SK-N-SH treated with all-trans-retinoic acid at 6 μM for 48 hours (cell line): ENCODE results near the gene ZFYVE28.

Source experiments
- ATAC-seq: fragments of 200-7000 bp; cut with Tn5 transposase; 3 replicates; pipeline ENCODE4 v1.9.1; 2020; ENCODE audit warnings: mild to moderate bottlenecking, moderate library complexity
- ARNTL ChIP-seq: fragments of 450-650 bp; formaldehyde crosslinking; IDR thresholded peaks from 2 replicates; pipeline ENCODE4 v1.5.0; 2020; ENCODE audit warnings: low read depth, mild to moderate bottlenecking, moderate library complexity, borderline replicate concordance
- BACH2 ChIP-seq: fragments of 250-450 bp; sonication (Bioruptor Pico); IDR thresholded peaks from 2 replicates; pipeline ENCODE4 v1.9.0; 2021; ENCODE audit warnings: mild to moderate bottlenecking, borderline replicate concordance
- CREB5 ChIP-seq: fragments of 250-450 bp; sonication (Bioruptor Pico); IDR thresholded peaks from 2 replicates; pipeline ENCODE4 v1.5.1; 2020; ENCODE audit warnings: low read depth, mild to moderate bottlenecking, moderate library complexity
- CSDC2 ChIP-seq: fragments of 250-450 bp; sonication (Bioruptor Pico); IDR thresholded peaks from 2 replicates; pipeline ENCODE4 v1.5.0; 2020; ENCODE audit warnings: mild to moderate bottlenecking, moderate library complexity
- ESRRG ChIP-seq: fragments of 250-450 bp; sonication (Bioruptor Pico); IDR thresholded peaks from 2 replicates; pipeline ENCODE4 v1.6.1; 2021; ENCODE audit warnings: mild to moderate bottlenecking
- OSR1 ChIP-seq: fragments of 250-450 bp; sonication (Bioruptor Pico); IDR thresholded peaks from 2 replicates; pipeline ENCODE4 v1.8.0; 2022; ENCODE audit warnings: moderate library complexity, mild to moderate bottlenecking, inconsistent platforms
- PPARA ChIP-seq: fragments of 250-450 bp; sonication (Bioruptor Pico); IDR thresholded peaks from 2 replicates; pipeline ENCODE4 v1.5.0; 2020; ENCODE audit warnings: mild to moderate bottlenecking, borderline replicate concordance
- RARB ChIP-seq: fragments of 250-450 bp; sonication (Bioruptor Pico); IDR thresholded peaks from 2 replicates; pipeline ENCODE4 v1.8.0; 2021; ENCODE audit warnings: mild to moderate bottlenecking, moderate library complexity
- SNAI2 ChIP-seq: fragments of 250-450 bp; sonication (Bioruptor Pico); IDR thresholded peaks from 2 replicates; pipeline ENCODE4 v1.5.0; 2020; ENCODE audit warnings: mild to moderate bottlenecking, moderate library complexity
- TCF4 ChIP-seq: fragments of 250-450 bp; sonication (Bioruptor Pico); IDR thresholded peaks from 2 replicates; pipeline ENCODE4 v1.8.0; 2021; ENCODE audit warnings: mild to moderate bottlenecking, moderate library complexity, borderline replicate concordance
- TOX ChIP-seq: fragments of 250-450 bp; sonication (Bioruptor Pico); IDR thresholded peaks from 2 replicates; pipeline ENCODE4 v1.8.0; 2021; ENCODE audit warnings: mild to moderate bottlenecking, moderate library complexity, borderline replicate concordance
- ZC3H10 ChIP-seq: fragments of 250-450 bp; sonication (Bioruptor Pico); IDR thresholded peaks from 2 replicates; pipeline ENCODE4 v1.5.1; 2021; ENCODE audit warnings: mild to moderate bottlenecking, moderate library complexity
- ZFP30 ChIP-seq: fragments of 450-650 bp; formaldehyde crosslinking; IDR thresholded peaks from 2 replicates; pipeline ENCODE4 v1.5.0; 2022; ENCODE audit warnings: mild to moderate bottlenecking, moderate library complexity
- ZNF565 ChIP-seq: fragments of 450-650 bp; formaldehyde crosslinking; conservative IDR thresholded peaks from 2 replicates; pipeline ENCODE4 v1.5.0; 2020; ENCODE audit warnings: low read depth, mild to moderate bottlenecking, moderate library complexity
- ZNF70 ChIP-seq: fragments of 450-650 bp; formaldehyde crosslinking; IDR thresholded peaks from 2 replicates; pipeline ENCODE4 v1.5.0; 2020; ENCODE audit warnings: mild to moderate bottlenecking, moderate library complexity
- ZNF8 ChIP-seq: fragments of 450-650 bp; formaldehyde crosslinking; IDR thresholded peaks from 2 replicates; pipeline ENCODE4 v1.5.0; 2020; ENCODE audit warnings: mild to moderate bottlenecking, moderate library complexity
- TF ChIP-seq, protein P1 (sequence below): fragments of 250-450 bp; sonication (Bioruptor Pico); IDR thresholded peaks from 2 replicates; pipeline ENCODE4 v1.5.1; 2021; ENCODE audit warnings: mild to moderate bottlenecking, moderate library complexity
- TF ChIP-seq, protein P2 (sequence below): fragments of 250-450 bp; sonication (Bioruptor Pico); IDR thresholded peaks from 2 replicates; pipeline ENCODE4 v1.8.0; 2021; ENCODE audit warnings: low read depth, mild to moderate bottlenecking, moderate library complexity, borderline replicate concordance
- TF ChIP-seq, protein P3 (sequence below): fragments of 250-450 bp; sonication (Bioruptor Pico); IDR thresholded peaks from 2 replicates; pipeline ENCODE4 v1.8.0; 2020; ENCODE audit warnings: mild to moderate bottlenecking, moderate library complexity, borderline replicate concordance

ZFYVE28 gene

DNA sequence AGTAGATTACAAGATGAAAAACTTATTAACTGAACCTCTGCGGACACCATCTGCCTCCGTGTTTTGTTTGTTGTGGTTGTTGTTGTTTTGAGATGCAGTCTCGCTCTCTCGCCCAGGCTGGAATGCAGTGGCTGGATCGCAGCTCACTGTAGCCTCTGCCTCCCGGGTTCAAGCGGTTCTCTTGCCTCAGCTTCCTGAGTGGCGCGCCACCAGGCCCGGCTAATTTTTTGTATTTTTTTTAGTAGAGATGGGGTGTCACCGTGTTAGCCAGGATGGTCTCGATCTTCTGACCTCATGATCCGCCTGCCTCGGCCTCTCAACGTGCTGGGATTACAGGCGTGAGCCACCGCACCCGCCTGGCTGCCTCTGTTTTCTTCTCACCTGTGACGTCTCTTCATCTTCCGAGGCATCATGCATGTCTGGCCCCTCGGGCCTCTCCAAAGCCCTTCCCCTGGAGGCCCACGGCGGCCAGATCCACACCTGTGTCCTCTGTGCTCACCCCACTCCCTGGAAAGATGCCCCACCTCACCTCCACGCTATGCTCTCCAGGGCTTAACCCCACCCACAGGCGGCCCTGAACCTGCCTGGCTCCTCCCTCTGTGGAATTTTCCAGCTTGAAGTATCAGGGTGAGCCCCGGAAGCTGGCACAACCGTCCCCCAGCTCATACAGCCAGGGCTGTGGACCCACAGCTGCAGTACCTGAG is 79.5 kb downstream of the ZFYVE28 start:
- no peak for ATAC-seq

DNA sequence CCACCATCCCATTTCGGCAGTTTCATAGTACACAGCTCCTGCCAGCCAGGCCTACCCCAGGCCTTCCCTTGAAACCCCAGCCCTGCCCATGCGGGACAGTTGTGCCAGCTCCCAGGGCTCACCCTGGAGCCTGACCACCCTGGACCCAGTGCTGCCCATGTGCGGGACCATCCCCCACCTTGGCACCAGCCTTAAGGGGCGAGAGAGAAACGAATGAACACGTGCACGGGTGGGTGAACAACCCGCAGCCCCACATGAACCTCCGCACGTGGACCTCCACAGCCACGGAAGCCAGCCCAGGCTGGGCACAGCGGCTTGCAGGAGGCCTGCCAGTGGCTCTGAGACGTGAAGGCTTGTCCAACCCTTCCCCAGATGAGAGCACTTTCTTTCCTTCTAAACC is 80.5 kb downstream of the ZFYVE28 start:
- ATAC-seq, result no peak
- no peak for TF ChIP-seq TCF4 (CRISPR knock-in tag)
- TF ChIP-seq CSDC2 (CRISPR knock-in tag), result no peak
- TF ChIP-seq PPARA (CRISPR knock-in tag), result no peak
- TF ChIP-seq OSR1 (CRISPR knock-in tag), result no peak
- TF ChIP-seq BACH2 (CRISPR knock-in tag), result no peak
- no peak for TF ChIP-seq RARB

More for the DNA sequence above, 79.5 kb downstream of the ZFYVE28 start:
- no peak for TF ChIP-seq CREB5 (CRISPR knock-in tag)
- TF ChIP-seq, protein P1, sequence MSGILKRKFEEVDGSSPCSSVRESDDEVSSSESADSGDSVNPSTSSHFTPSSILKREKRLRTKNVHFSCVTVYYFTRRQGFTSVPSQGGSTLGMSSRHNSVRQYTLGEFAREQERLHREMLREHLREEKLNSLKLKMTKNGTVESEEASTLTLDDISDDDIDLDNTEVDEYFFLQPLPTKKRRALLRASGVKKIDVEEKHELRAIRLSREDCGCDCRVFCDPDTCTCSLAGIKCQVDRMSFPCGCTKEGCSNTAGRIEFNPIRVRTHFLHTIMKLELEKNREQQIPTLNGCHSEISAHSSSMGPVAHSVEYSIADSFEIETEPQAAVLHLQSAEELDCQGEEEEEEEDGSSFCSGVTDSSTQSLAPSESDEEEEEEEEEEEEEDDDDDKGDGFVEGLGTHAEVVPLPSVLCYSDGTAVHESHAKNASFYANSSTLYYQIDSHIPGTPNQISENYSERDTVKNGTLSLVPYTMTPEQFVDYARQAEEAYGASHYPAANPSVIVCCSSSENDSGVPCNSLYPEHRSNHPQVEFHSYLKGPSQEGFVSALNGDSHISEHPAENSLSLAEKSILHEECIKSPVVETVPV, result no peak
- no peak for TF ChIP-seq ZC3H10 (CRISPR knock-in tag)
- no peak for TF ChIP-seq OSR1 (CRISPR knock-in tag)
- no peak for TF ChIP-seq RARB
- TF ChIP-seq, protein P2, sequence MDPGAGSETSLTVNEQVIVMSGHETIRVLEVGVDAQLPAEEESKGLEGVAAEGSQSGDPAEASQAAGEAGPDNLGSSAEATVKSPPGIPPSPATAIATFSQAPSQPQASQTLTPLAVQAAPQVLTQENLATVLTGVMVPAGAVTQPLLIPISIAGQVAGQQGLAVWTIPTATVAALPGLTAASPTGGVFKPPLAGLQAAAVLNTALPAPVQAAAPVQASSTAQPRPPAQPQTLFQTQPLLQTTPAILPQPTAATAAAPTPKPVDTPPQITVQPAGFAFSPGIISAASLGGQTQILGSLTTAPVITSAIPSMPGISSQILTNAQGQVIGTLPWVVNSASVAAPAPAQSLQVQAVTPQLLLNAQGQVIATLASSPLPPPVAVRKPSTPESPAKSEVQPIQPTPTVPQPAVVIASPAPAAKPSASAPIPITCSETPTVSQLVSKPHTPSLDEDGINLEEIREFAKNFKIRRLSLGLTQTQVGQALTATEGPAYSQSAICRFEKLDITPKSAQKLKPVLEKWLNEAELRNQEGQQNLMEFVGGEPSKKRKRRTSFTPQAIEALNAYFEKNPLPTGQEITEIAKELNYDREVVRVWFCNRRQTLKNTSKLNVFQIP (CRISPR knock-in tag), result no peak
- TF ChIP-seq ESRRG (CRISPR knock-in tag), result no peak
- TF ChIP-seq ARNTL (CRISPR knock-in tag), result no peak
- TF ChIP-seq, protein P3, sequence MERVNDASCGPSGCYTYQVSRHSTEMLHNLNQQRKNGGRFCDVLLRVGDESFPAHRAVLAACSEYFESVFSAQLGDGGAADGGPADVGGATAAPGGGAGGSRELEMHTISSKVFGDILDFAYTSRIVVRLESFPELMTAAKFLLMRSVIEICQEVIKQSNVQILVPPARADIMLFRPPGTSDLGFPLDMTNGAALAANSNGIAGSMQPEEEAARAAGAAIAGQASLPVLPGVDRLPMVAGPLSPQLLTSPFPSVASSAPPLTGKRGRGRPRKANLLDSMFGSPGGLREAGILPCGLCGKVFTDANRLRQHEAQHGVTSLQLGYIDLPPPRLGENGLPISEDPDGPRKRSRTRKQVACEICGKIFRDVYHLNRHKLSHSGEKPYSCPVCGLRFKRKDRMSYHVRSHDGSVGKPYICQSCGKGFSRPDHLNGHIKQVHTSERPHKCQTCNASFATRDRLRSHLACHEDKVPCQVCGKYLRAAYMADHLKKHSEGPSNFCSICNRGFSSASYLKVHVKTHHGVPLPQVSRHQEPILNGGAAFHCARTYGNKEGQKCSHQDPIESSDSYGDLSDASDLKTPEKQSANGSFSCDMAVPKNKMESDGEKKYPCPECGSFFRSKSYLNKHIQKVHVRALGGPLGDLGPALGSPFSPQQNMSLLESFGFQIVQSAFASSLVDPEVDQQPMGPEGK (CRISPR knock-in tag), result no peak
- TF ChIP-seq ZFP30 (CRISPR knock-in tag), result no peak
- TF ChIP-seq ZNF565, result no peak
- TF ChIP-seq PPARA (CRISPR knock-in tag), result no peak
- TF ChIP-seq, all 23 proteins: peak for 0

GRCh38 chr4:2337131-2337723 is 81.2 kb downstream of the ZFYVE28 start:
- TF ChIP-seq SNAI2 (CRISPR knock-in tag) (no peak), ZC3H10 (CRISPR knock-in tag) (no peak), TCF4 (CRISPR knock-in tag) (no peak), ZNF8 (no peak), BACH2 (CRISPR knock-in tag) (no peak), TOX (CRISPR knock-in tag) (no peak), ZNF70 (CRISPR knock-in tag) (no peak), CREB5 (CRISPR knock-in tag) (no peak), OSR1 (CRISPR knock-in tag) (no peak), ARNTL (CRISPR knock-in tag) (no peak)
- TF ChIP-seq, protein P3 (CRISPR knock-in tag), result no peak
- ATAC-seq, result no peak
